B cell (primary cell): ENCODE data around the gene C3orf18. TPM values are rescaled to one million over a fixed set of nuclear protein-coding genes. Genes with fewer than 3 reads are reported as not detected.

ENCODE experiments used
- ATAC-seq: fragments of 200-7000 bp; cut with Tn5 transposase; one replicate; pipeline ENCODE4 v1.10.0; 2021; ENCODE audit warnings: low read depth, mild to moderate bottlenecking, moderate number of reproducible peaks, moderate library complexity
- CTCF ChIA-PET: fragments of 350-600 bp; sonication (Branson Sonifier 250); formaldehyde crosslinking; loops from one replicate; lab custom pipeline; 2021; ENCODE audit warnings: antibody characterized with exemption, inconsistent platforms; lab: Charles Lee
- POLR2A ChIA-PET: fragments of 350-600 bp; sonication (Branson Sonifier 250); formaldehyde crosslinking; loops from one replicate; lab custom pipeline; 2021; ENCODE audit warnings: antibody characterized with exemption; lab: Charles Lee
- DNase-seq: peaks from one replicate; pipeline ENCODE4 v3.0.0; 2013
- H2AFZ ChIP-seq: 2 replicates; pipeline ENCODE4 v1.6.1; 2012; ENCODE audit warnings: mild to moderate bottlenecking, low read depth, low read length; ENCODE audit not compliant: insufficient read depth, poor library complexity, severe bottlenecking
- H3K27ac ChIP-seq, 2 donors: 1 replicate in 1 of 2; 2 replicates in 1 of 2; pipeline ENCODE4 v1.5.1; 2012 to 2013; ENCODE audit warnings: low read length in 2 of 2, mild to moderate bottlenecking in 2 of 2, moderate library complexity in 1 of 2
- H3K27me3 ChIP-seq, 4 experiments: fragments of 200-600 bp in 1 of 4; sonication (generic) in 1 of 4; replicated peaks in 1 of 4; 1 replicate in 2 of 4; 2 replicates in 2 of 4; pipeline versions ENCODE4 v1.6.1 to v1.7.0; 2013 to 2016; ENCODE audit warnings: low read length in 3 of 4, mild to moderate bottlenecking in 2 of 4, mixed read lengths in 1 of 4, moderate library complexity in 1 of 4; ENCODE audit not compliant: insufficient read depth in 4 of 4, control insufficient read depth in 3 of 4; ENCODE audit errors: control extremely low read depth in 1 of 4
- H3K36me3 ChIP-seq, 2 experiments: replicated peaks in 1 of 2; 1 replicate in 1 of 2; 2 replicates in 1 of 2; pipeline versions ENCODE4 v1.6.1 to v1.7.1; 2013; ENCODE audit warnings: low read length in 1 of 2; ENCODE audit not compliant: insufficient read depth in 2 of 2, control insufficient read depth in 1 of 2; ENCODE audit errors: control extremely low read depth in 1 of 2, extremely low read depth in 1 of 2
- H3K4me1 ChIP-seq, 2 donors: fragments of 200-600 bp in 1 of 2; sonication (generic) in 1 of 2; 1 replicate in 1 of 2; 2 replicates in 1 of 2; pipeline versions ENCODE4 v1.5.1 to v1.6.1; 2013 to 2017; ENCODE audit warnings: low read length in 2 of 2; ENCODE audit not compliant: control insufficient read depth in 2 of 2, insufficient read depth in 2 of 2
- H3K4me2 ChIP-seq: replicated peaks from 2 replicates; pipeline ENCODE3; 2012; ENCODE audit warnings: mild to moderate bottlenecking, low read depth, low read length; ENCODE audit not compliant: poor library complexity, severe bottlenecking
- H3K4me3 ChIP-seq, 5 experiments: fragments of 200-600 bp in 1 of 5; sonication (generic) in 1 of 5; 1 replicate in 3 of 5; 2 replicates in 2 of 5; pipeline versions ENCODE4 v1.5.1 to v1.7.0; 2011 to 2016; ENCODE audit warnings: low read length in 4 of 5, mild to moderate bottlenecking in 4 of 5, low read depth in 2 of 5, control low read depth in 1 of 5, moderate library complexity in 1 of 5; ENCODE audit not compliant: insufficient read depth in 1 of 5; ENCODE audit errors: control extremely low read depth in 1 of 5, extremely low read depth in 1 of 5
- H3K79me2 ChIP-seq: fragments of 200-600 bp; sonication (generic); one replicate; pipeline ENCODE4 v1.6.0; 2016; ENCODE audit warnings: low read length; ENCODE audit not compliant: control insufficient read depth, insufficient read depth
- H3K9ac ChIP-seq: fragments of 200-600 bp; sonication (generic); 2 replicates; pipeline ENCODE4 v1.6.1; 2017; ENCODE audit warnings: mild to moderate bottlenecking, low read length, moderate library complexity
- H3K9me3 ChIP-seq, 3 donors: one replicate each; pipeline versions ENCODE4 v1.6.1 to v1.7.1; 2013; ENCODE audit warnings: low read length in 2 of 3; ENCODE audit not compliant: control insufficient read depth in 2 of 3, insufficient read depth in 1 of 3; ENCODE audit errors: control extremely low read depth in 1 of 3
- H4K20me1 ChIP-seq: 2 replicates; pipeline ENCODE4 v1.6.0; 2012; ENCODE audit warnings: mild to moderate bottlenecking, low read length; ENCODE audit not compliant: insufficient read depth, control insufficient read depth, poor library complexity, severe bottlenecking
- H3K27ac Mint-ChIP-seq: one replicate; pipeline ENCODE4 v1.8.0; 2021; ENCODE audit warnings: mixed read lengths
- H3K27me3 Mint-ChIP-seq: one replicate; pipeline ENCODE4 v1.8.0; 2021; ENCODE audit warnings: mixed read lengths
- H3K4me1 Mint-ChIP-seq: one replicate; pipeline ENCODE4 v1.8.0; 2021; ENCODE audit warnings: mixed read lengths
- H3K4me3 Mint-ChIP-seq: one replicate; pipeline ENCODE4 v1.8.0; 2021; ENCODE audit warnings: mixed read lengths
- H3K9me3 Mint-ChIP-seq: one replicate; pipeline ENCODE4 v1.8.0; 2022; ENCODE audit warnings: mixed read lengths; ENCODE audit not compliant: insufficient read depth
- CTCF ChIP-seq: fragments of 200-600 bp; IDR thresholded peaks from one replicate; pipeline ENCODE4 v1.8.0; 2022; ENCODE audit warnings: antibody characterized with exemption, mild to moderate bottlenecking
- EZH2 ChIP-seq: IDR thresholded peaks from 2 replicates; pipeline ENCODE4 v1.6.1; 2012; ENCODE audit warnings: borderline replicate concordance, low read depth, mild to moderate bottlenecking, moderate library complexity, low read length; ENCODE audit not compliant: insufficient read depth, poor library complexity, severe bottlenecking
- WGBS: methylation state at CpG from one replicate; pipeline ENCODE4 v1.1.5; 2013; ENCODE audit warnings: missing lambda C conversion rate; ENCODE audit not compliant: insufficient coverage; 5-methylcytosine and 5-hydroxymethylcytosine counted together
- intact Hi-C: fragments of 100-400 bp; cut with micrococcal nuclease; formaldehyde crosslinking; loops from one replicate; pipeline ENCODE4 v1.10.0; 2022
- polyA plus RNA-seq: library from polyadenylated mRNA; depleted of rRNA; stranded (reverse); fragments of >200 nt; gene quantifications from 2 replicates; pipeline ENCODE4 v1.2.3, GENCODE V29; 2012
- total RNA-seq, 2 donors: library from RNA; stranded (reverse); fragments of 120-200 nt in 1 of 2; gene quantifications; 1 replicate in 1 of 2; 2 replicates in 1 of 2; pipeline versions ENCODE4 v1.2.3 to v1.2.4, GENCODE V29; 2013 to 2022

The C3orf18 gene
- total and polyA plus RNA-seq, 2 donors (not counting 1 experiment from before 2014, with no cell fraction given): 14.3 to 15.4 TPM

GRCh38 chr3:50604628-50605588 lies 37.4 kb upstream of the C3orf18 start:
- peak; percentile 50 for ATAC-seq
- peak; percentile 70 for DNase-seq
- Histone ChIP-seq H3K27me3 (no peaks in the 10 kb centered on the region), H4K20me1 (no peaks in the 10 kb centered on the region), H2AFZ (no peak overlapping the region), H3K4me3 (no peak overlapping the region), H3K79me2 (peaks cover 13% of the 10 kb centered on the region), H3K9ac (peak overlapping the region; percentile 16), H3K36me3 (peaks cover 0 to 4% of the 10 kb centered on the region in 2 experiments), H3K27ac (peak overlapping the region; percentile 16 to 21), H3K9me3 (no peaks in the 10 kb centered on the region), H3K4me1 (peaks cover 37 to 53% of the 10 kb centered on the region in 2 donors), H3K4me2 (peak overlapping the region; percentile 31)
- TF ChIP-seq EZH2 (no peak), CTCF (no peak)
- Mint-ChIP-seq H3K4me3 (no peak overlapping the region), H3K27me3 (no peaks in the 10 kb centered on the region), H3K9me3 (no peaks in the 10 kb centered on the region), H3K4me1 (peaks cover 44% of the 10 kb centered on the region), H3K27ac (peak overlapping the region; percentile 47)
- POLR2A ChIA-PET: no interaction called here
- intact Hi-C loops: no loop called here
- WGBS: 44% methylated on average over 13 of the region's 14 CpGs
- CTCF ChIA-PET: interaction anchor here (1.7 to 17.6 kb wide), 4 partner anchors 10 to 31 kb away, joined by 5 to 541 read pairs (median 6); partner anchors contain the start of genes C3orf18 and HEMK1
